ENCODE data around the gene BIN2. TPM values are rescaled to one million over a fixed set of nuclear protein-coding genes. Genes with fewer than 3 reads are reported as not detected.

BIN2 gene
- total RNA-seq = not detected in 2 replicates

DNA sequence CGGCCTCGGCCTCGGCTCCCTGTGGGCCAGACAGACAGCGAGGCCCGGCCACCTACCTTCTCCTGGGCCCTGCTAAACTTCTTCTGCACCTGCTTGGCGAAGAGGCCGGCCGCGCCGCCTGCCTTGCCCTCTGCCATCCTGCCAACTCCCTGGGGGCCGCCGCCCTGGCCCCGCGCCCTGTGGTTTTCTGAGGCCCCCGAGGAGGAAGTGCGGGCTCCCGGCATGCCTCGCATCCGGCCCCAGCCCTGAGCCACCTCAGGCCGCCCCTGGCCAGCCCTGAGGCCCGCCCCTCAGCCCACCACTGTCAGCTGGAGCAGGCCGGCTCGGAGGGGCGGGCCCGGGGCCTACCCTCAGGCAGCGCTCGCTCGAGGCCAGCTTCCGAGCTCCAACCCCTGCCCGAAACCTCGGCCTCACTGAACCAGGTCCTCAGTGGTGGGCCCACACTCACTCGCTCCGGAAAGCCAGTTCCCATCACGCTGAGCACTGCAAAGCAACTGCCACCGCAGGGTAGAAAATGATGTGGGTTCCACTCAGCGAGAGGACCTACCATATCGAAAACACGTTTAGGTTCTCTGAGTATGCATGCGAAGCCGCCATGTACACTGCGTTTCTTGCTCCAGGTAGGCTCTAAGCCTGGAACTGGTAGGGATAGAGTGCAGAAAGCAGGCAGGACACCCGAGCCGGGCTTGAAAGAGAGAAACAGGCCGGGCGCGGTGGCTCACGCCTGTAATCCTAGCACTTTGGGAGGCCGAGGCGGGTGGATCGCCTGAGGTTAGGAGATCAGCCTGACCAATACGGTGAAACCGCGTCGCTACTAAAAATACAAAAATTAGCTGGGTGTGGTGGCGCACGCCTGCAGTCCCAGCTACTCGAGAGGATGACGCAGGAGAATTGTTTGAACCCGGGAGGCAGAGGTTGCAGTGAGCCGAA lies at the start of gene BIN2:
Gene BIN2, minus strand, starts transcription at position 209 of the 930 bp plus-strand sequence. Its CDS starts 72 bp downstream, at position 137.

DNA sequence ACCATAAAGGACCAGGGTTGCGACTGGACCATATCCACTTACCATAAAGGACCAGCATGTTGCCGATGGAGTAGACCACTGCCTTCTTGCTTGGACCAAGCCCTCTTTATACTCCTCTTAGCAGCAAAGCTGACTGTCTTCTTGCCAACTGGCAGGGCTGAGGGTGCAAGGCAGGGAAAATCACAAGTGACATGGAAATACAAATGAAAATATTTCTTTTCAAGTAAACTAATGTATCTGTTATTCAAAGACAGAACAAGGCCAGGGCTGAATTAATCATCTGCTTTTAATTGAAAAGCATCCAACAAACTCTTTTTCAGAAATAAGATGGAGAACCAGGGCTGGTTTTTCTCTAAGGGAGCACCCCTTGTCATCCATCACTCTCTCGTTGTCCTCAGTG lies 22.6 kb upstream of the BIN2 start, which contains the start of gene CELA1:
Gene CELA1, minus strand, starts transcription at position 99 of the 400 bp plus-strand sequence. Its CDS starts 41 bp downstream, at position 58.

DNA sequence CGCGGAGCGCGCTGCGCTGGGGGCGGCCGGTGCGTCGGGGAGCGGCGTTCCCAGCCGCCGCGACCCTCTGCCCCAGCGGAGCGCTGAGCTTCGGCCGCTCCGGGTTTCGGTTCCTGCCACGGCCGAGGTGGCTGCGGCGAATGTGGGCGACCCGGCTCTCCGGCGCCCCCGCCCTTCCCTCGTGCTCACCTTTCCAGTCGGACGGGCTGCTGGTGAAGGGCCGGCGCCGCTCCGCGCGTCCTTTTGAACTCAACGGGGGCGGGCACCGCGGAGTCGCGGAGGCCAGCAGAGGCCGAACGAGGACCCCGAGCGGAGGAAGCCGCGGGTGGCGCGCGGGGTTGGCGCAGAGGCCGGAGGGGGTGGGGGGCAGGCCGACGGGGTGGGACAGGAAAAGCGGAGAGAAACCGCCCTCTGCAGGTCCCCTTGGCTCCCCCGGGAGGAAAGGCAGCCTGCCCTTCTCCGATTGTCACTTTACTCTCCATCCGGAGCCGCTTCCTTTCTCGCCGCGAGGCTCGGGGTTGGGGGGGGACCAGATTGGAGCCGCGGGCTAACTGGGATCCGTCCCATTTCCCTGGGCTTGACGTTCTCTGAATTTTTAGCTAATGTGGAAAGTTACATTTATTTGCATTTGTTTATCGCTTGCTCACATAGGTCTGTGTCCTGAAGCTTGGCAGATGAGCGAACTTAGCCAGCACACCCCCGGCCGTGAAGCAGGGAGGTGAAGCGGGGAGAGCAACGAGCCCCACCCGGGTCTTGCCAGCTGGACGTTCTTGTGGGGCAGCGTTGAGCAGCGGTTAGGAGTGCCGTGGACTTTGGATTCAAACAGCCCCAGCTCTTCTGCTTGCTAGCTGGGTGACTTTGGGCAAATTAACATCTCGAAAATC lies 53.7 kb downstream of the BIN2 start, which contains the start of gene SMAGP:
Gene SMAGP, minus strand, starts transcription at position 349 of the 884 bp plus-strand sequence. CDS start 1,137 bp downstream, outside the sequence.

DNA sequence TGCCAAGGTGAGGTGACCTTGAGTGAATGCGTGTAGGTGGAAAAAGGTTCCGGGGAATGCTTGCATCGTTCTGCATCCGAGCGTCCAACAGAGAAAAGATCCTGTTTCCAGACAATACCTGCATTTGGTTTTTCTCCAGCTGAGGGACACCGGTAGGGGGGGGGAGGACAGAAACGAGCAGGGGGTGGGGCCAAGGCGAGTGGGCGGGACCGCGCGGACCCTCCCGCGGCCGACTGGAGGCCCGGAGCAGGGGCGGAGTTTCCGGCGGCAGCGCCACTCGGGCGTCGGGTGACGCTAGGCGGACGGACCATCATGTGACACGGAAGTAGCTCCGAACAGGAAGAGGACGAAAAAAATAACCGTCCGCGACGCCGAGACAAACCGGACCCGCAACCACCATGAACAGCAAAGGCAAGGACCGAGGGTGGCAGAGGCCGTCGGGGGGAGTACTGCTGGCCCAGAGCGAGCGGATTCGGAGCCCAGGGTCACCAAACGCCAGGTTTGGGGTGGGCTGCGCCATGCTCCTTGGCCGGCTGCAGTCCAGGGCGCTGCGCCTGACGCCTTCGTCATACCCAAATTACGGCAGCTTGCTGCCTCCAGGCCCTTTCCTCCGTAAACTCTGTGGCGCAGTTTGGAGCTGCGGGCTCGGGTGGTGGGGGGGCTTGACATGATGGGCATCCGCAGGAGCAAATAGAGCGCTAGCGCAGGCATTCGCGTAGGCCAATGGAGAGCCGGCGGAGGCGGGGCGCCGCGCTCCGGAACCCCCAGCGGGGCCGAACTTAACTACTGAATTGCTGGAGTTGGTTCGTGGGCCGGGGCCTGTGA lies 85.3 kb downstream of the BIN2 start, which contains the start of gene DAZAP2:
Gene DAZAP2, plus strand, starts transcription at position 317 of the 825 bp plus-strand sequence. Its CDS starts 82 bp downstream, at position 399.

Other genes starting within 250 kb of the BIN2 start
- 14.4 and 17.4 TPM in 2 replicates for gene CSRNP2, start 240.6 kb downstream of the BIN2 start, total RNA-seq
- gene TFCP2, start 151.0 kb downstream of the BIN2 start, total RNA-seq = 10.0 and 16.1 TPM in 2 replicates
- gene POU6F1, start 106.1 kb downstream of the BIN2 start, total RNA-seq = 1.5 and 2.2 TPM in 2 replicates
- gene DAZAP2, start 85.3 kb downstream of the BIN2 start, total RNA-seq = 88.1 and 90.7 TPM in 2 replicates
- gene SMAGP, start 53.8 kb downstream of the BIN2 start, total RNA-seq = 17.0 and 21.4 TPM in 2 replicates
- gene CELA1, start 22.5 kb upstream of the BIN2 start, total RNA-seq = not detected in 2 replicates
- 11.7 and 12.3 TPM in 2 replicates for gene GALNT6, start 67.2 kb upstream of the BIN2 start, total RNA-seq
- 0.87 and 1.2 TPM in 2 replicates for gene SLC4A8, start 100.7 kb upstream of the BIN2 start, total RNA-seq